Measurements from ENCODE around the gene PTPRG. TPM values are rescaled to one million over a fixed set of nuclear protein-coding genes. Genes with fewer than 3 reads are reported as not detected.

The PTPRG gene
- total RNA-seq, 6 experiments from 2014 or later, result 11.7 to 27.8 (median 14.7) TPM

DNA sequence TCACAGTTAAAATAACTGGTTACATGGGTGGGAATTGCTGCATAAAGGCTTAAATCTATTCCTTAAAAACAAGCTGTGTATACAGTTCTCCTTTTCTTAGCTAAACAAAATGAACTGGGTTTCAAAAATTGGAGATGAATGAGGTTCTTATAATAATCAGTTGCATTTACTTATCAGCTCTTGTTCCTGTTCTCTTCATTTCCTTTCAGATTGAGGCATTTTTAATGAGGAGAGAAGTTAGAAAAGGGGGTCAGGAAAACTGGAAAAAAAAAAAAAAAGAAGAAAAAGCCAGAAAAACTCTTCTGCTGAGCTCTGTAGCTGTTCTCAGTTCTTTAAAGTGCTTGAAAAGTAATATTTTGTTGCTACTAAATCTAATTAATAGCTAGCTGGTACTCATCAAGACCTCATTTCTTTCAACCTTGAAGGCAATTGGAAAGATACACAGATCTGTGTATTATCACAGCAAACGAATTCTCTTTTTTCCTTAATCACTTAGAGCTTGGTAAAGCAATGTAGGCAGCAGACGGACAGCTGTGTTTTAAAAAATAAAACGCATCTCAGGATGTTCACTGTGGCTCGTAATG is 32.2 kb downstream of the PTPRG start:
- Histone ChIP-seq H3K27ac (no peak overlapping the region), H3K9me3 (no peaks in the 10 kb centered on the region), H3K36me3 (no peaks in the 10 kb centered on the region), H3K27me3 (no peaks in the 10 kb centered on the region), H3K4me1 (no peaks in the 10 kb centered on the region), H3K4me3 (no peak overlapping the region)
- ATAC-seq (no peak), DNase-seq (no peak)
- TF ChIP-seq, protein P1, sequence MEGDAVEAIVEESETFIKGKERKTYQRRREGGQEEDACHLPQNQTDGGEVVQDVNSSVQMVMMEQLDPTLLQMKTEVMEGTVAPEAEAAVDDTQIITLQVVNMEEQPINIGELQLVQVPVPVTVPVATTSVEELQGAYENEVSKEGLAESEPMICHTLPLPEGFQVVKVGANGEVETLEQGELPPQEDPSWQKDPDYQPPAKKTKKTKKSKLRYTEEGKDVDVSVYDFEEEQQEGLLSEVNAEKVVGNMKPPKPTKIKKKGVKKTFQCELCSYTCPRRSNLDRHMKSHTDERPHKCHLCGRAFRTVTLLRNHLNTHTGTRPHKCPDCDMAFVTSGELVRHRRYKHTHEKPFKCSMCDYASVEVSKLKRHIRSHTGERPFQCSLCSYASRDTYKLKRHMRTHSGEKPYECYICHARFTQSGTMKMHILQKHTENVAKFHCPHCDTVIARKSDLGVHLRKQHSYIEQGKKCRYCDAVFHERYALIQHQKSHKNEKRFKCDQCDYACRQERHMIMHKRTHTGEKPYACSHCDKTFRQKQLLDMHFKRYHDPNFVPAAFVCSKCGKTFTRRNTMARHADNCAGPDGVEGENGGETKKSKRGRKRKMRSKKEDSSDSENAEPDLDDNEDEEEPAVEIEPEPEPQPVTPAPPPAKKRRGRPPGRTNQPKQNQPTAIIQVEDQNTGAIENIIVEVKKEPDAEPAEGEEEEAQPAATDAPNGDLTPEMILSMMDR (IDR thresholded peaks at IDR 0.05), result no peak
- TF ChIP-seq POLR2A (IDR thresholded peaks at IDR 0.05), result no peak
- WGBS (ENCODE audit: insufficient coverage, low coverage, low lambda C conversion rate, missing lambda C conversion rate), result 57% methylated on average over 4 of the region's 4 CpGs
- intact Hi-C loops (cut with DNase I), result no loop called here

DNA sequence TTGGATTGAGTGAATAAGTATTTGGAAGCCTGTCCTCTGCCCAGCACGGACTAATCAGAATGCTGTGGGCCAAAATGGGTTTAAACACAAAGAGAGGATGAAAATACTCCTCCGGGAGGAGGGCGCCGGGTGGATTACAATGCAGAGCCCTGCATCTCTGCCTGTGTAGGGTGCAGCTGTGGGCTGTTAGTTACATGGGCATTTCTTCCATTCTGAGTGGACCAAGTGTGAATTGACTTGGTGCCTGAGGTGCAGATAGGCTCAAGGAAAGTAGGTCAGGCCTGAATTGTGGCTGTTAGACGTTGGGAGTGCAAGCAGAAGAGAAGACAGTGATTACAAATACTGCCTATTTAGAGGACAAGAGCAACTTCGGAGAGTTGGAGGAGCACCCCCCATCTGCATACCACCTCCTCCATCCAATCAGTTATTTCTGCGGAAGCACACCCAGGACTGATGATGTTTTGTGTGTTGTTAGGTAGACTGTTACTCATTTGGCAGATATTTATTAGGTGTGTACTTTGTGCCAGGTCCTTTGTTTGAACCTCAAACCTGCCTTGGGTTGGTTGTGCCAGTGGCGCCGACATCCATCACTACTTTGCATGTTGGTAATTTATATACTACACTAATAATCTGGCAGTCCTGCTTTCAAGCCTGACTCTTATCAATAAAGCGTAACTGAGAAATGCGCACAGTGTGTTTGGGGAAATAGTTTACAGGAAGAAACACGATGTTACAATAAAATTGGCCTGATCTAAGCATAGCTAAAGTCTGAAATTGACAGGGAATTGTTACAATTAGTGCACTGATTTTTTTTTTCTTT is 33.0 kb downstream of the PTPRG start:
- Histone ChIP-seq H3K4me3 (no peak overlapping the region), H3K36me3 (no peaks in the 10 kb centered on the region)
- peak in 2 of 4 donors; percentile 40 to 48 for ATAC-seq

DNA sequence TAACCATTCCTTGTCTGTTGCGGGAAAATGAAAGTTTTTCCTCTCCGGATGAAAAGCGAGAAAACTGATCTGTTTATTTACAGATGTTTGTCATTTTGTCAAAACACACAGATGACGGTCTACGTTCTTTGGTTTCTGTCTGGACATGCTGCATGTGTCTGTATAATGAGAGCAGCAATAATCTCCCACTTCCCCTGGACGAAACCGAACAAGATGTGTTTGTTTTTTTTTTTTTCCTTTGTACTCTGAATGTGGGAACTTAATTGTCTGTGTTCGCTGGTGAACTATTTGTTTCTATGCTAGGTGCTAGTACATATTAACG is 33.6 kb downstream of the PTPRG start:
- no peak overlapping the region for H3K4me3 ChIP-seq
- intact Hi-C loops (cut with DNase I), result no loop called here

More for the DNA sequence above, 33.0 kb downstream of the PTPRG start:
- no peak for DNase-seq
- no peaks in the 10 kb centered on the region for H3K27me3 ChIP-seq
- H3K4me1 ChIP-seq, result no peaks in the 10 kb centered on the region
- H3K27ac ChIP-seq, result no peak overlapping the region
- intact Hi-C loops (cut with DNase I), result no loop called here
- TF ChIP-seq, protein P1 (IDR thresholded peaks at IDR 0.05), result no peak
- TF ChIP-seq POLR2A (IDR thresholded peaks at IDR 0.05), result no peak
- 58% methylated on average over 10 of the region's 12 CpGs for WGBS (ENCODE audit: insufficient coverage, low coverage, low lambda C conversion rate, missing lambda C conversion rate)
- H3K9me3 ChIP-seq, result no peaks in the 10 kb centered on the region

DNA sequence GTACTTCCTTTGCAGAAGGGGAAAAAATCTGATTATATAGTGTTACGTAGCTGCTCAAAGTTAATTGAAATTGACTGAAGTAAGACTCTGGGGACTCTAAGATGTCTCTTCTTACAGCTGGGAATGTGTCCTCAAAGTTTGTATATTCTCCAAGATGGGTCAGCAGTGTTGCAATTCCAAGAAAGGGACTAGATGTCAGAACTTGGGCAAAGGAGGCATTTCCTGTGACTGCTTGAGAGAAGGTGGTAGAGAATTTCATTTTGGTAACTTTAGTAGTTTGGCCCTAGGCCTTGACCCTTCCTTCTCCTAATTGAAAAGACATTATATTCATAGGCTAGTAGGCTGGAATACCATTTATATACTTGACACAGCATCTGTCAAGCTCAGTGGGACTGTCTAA is 33.9 kb downstream of the PTPRG start:
- no peaks in the 10 kb centered on the region for H3K36me3 ChIP-seq
- WGBS (ENCODE audit: insufficient coverage, low coverage, low lambda C conversion rate, missing lambda C conversion rate), result 0% methylated on average over 1 of the region's 1 CpG
- H3K4me3 ChIP-seq, result no peak overlapping the region
- no peak overlapping the region for H3K27ac ChIP-seq
- ATAC-seq, result no peak
- H3K9me3 ChIP-seq, result no peaks in the 10 kb centered on the region
- no peaks in the 10 kb centered on the region for H3K4me1 ChIP-seq
- intact Hi-C loops (cut with DNase I), result no loop called here
- H3K27me3 ChIP-seq, result no peaks in the 10 kb centered on the region
- TF ChIP-seq, protein P1 (IDR thresholded peaks at IDR 0.05), result no peak
- no peak for TF ChIP-seq POLR2A (IDR thresholded peaks at IDR 0.05)
- DNase-seq, result no peak

More for the DNA sequence above, 33.6 kb downstream of the PTPRG start:
- H3K36me3 ChIP-seq, result no peaks in the 10 kb centered on the region
- 62% methylated on average over 9 of the region's 9 CpGs for WGBS (ENCODE audit: insufficient coverage, low coverage, low lambda C conversion rate, missing lambda C conversion rate)
- DNase-seq (no peak), ATAC-seq (peak in 1 of 4 donors; percentile 53)
- H3K4me1 ChIP-seq, result no peaks in the 10 kb centered on the region
- H3K9me3 ChIP-seq, result no peaks in the 10 kb centered on the region
- no peak overlapping the region for H3K27ac ChIP-seq
- no peaks in the 10 kb centered on the region for H3K27me3 ChIP-seq
- TF ChIP-seq, protein P1 (IDR thresholded peaks at IDR 0.05), result no peak

All from right lobe of liver (tissue), 6 donors.